ENCODE data around the gene PRKAG2. TPM values are rescaled to one million over a fixed set of nuclear protein-coding genes. Genes with fewer than 3 reads are reported as not detected.

The PRKAG2 gene
- total and polyA plus RNA-seq, 2 of the 13 experiments (the other 11 are each of a cell fraction or from before 2014, with no cell fraction given) = 0.90 to 1.3 TPM

GRCh38 chr7:151652111-151652510 lies 224.8 kb downstream of the PRKAG2 start (continued):
- no peak for TF ChIP-seq GMEB1 (CRISPR knock-in tag; IDR thresholded peaks at IDR 0.05; ENCODE audit: borderline replicate concordance)

- H3K79me2 ChIP-seq (ENCODE audit: insufficient read depth, low read length) = no peaks in the 10 kb centered on the region
- no peaks in the 10 kb centered on the region for H3K9me3 ChIP-seq (ENCODE audit: low read length)
- no peaks in the 10 kb centered on the region for H3K36me3 ChIP-seq (replicated peaks in 1 of 2; ENCODE audit: control insufficient read depth in 1 of 2, insufficient read depth in 2 of 2, low read length in 2 of 2)
- intact Hi-C loops (cut with micrococcal nuclease; ENCODE audit: unreplicated experiment) (no loop called here), in situ Hi-C loops (cut with HindIII; ENCODE audit: extremely low pct_ligation_motif_present, low pct_unique_long_range_greater_than_20kb) (no loop called here)
- H2AFZ ChIP-seq (ENCODE audit: low read length) = no peak overlapping the region
- peaks cover 0 to 8% of the 10 kb centered on the region in 2 experiments; a peak in 1 of 5 replicates for H3K27me3 ChIP-seq (ENCODE audit: control insufficient read depth in 1 of 2, insufficient read depth in 2 of 2, low read length in 2 of 2)
- no peak overlapping the region for H3K9ac ChIP-seq (ENCODE audit: insufficient read depth, low read depth, low read length)
- no peak overlapping the region for H3K4me3 ChIP-seq (replicated peaks in 1 of 3; ENCODE audit: insufficient read depth in 1 of 3, low read depth in 2 of 3, low read length in 3 of 3)
- FAIRE-seq (no peak), DNase-seq (ENCODE audit: low spot score) (no peak), ATAC-seq (no peak)
- ChIA-PET POLR2A (no interaction called here), CTCF (ENCODE audit: low intra/inter-chr PET ratio, low total read pairs) (no interaction called here)
- H3K4me1 ChIP-seq (ENCODE audit: insufficient read depth, low read length) = no peaks in the 10 kb centered on the region
- 44% methylated on average over 2 of the region's 4 CpGs for WGBS (ENCODE audit: low lambda C conversion rate)
- no peaks in the 10 kb centered on the region for H4K20me1 ChIP-seq (ENCODE audit: insufficient read depth, low read length)
- no peak overlapping the region for H3K4me2 ChIP-seq (ENCODE audit: low read depth, low read length)
- no TSS peak for BruUV-seq (replicated peaks)
- no peak overlapping the region for H3K27ac ChIP-seq (ENCODE audit: extremely low read length, insufficient read depth, low read length)
- TF ChIP-seq FOXJ3 (CRISPR knock-in tag; IDR thresholded peaks at IDR 0.05; ENCODE audit: borderline replicate concordance) = no peak
- no peak for TF ChIP-seq ZNF547 (CRISPR knock-in tag; IDR thresholded peaks at IDR 0.05)
- no peak for TF ChIP-seq NFE2 (CRISPR knock-in tag; IDR thresholded peaks at IDR 0.05)
- TF ChIP-seq ZBTB43 (CRISPR knock-in tag; conservative IDR thresholded peaks at IDR 0.05) = no peak
Observed at GRCh38 chr7:151650161-151650560, 226.8 kb downstream of the PRKAG2 start.
